ENCODE measurements around the gene PLCH1.
A peak's percentile ranks its signal among the peaks of the same experiment; 100 is the strongest.

Gene PLCH1

GRCh38 chr3:155598671-155599070, 146.2 kb downstream of the PLCH1 start:
- DNase-seq, result no peak

GRCh38 chr3:155596615-155597014, 148.3 kb downstream of the PLCH1 start:
- DNase-seq, result no peak

GRCh38 chr3:155595371-155595770, 149.5 kb downstream of the PLCH1 start:
- DNase-seq, result no peak

- DNase-seq, result no peak
These were observed 150.2 kb downstream of the PLCH1 start for GRCh38 chr3:155594526-155595187.

- no peak for DNase-seq
These were observed 157.3 kb downstream of the PLCH1 start for GRCh38 chr3:155587581-155587980.

GRCh38 chr3:155585384-155585783, 159.5 kb downstream of the PLCH1 start:
- no peak for DNase-seq

GRCh38 chr3:155581579-155581978, 163.3 kb downstream of the PLCH1 start:
- peak; percentile 4 to 9 for DNase-seq

GRCh38 chr3:155572085-155572484, 172.8 kb downstream of the PLCH1 start:
- DNase-seq, result no peak

- no peak for DNase-seq
These were observed 176.6 kb downstream of the PLCH1 start for GRCh38 chr3:155568295-155568694.

GRCh38 chr3:155560594-155560993, 184.3 kb downstream of the PLCH1 start:
- no peak for DNase-seq

- no peak for DNase-seq
These were observed 184.7 kb downstream of the PLCH1 start for GRCh38 chr3:155560135-155560534.

GRCh38 chr3:155556531-155556930, 188.3 kb downstream of the PLCH1 start:
- no peak for DNase-seq

- DNase-seq, result no peak
These were observed 189.3 kb downstream of the PLCH1 start for GRCh38 chr3:155555479-155556060.

- no peak for DNase-seq
These were observed 190.0 kb downstream of the PLCH1 start for GRCh38 chr3:155554777-155555451.

GRCh38 chr3:155553780-155554179, 191.1 kb downstream of the PLCH1 start:
- DNase-seq, result no peak

GRCh38 chr3:155553326-155553725, 191.5 kb downstream of the PLCH1 start:
- DNase-seq, result no peak

GRCh38 chr3:155550391-155550790, 194.5 kb downstream of the PLCH1 start:
- no peak for DNase-seq

GRCh38 chr3:155549087-155549486, 195.8 kb downstream of the PLCH1 start:
- DNase-seq, result no peak

- no peak for DNase-seq
These were observed 196.7 kb downstream of the PLCH1 start for GRCh38 chr3:155548195-155548594.

GRCh38 chr3:155535098-155535497, 209.8 kb downstream of the PLCH1 start:
- DNase-seq, result no peak

GRCh38 chr3:155528579-155528978, 216.3 kb downstream of the PLCH1 start:
- DNase-seq, result no peak

GRCh38 chr3:155525324-155525833, 219.5 kb downstream of the PLCH1 start:
- no peak for DNase-seq

- no peak for DNase-seq
These were observed 224.4 kb downstream of the PLCH1 start for GRCh38 chr3:155520463-155520862.

GRCh38 chr3:155519078-155519477, 225.8 kb downstream of the PLCH1 start:
- DNase-seq, result no peak

Measured in CD4-positive, alpha-beta T cell treated with Interferon alpha-2 for 1 hour (primary cell).